Adrenal gland (tissue), 5 donors: ENCODE measurements around the gene KRTAP5-11.
"Not testable (repeated sequence)": the region's sequence is repeated elsewhere in the genome, so short reads cannot be mapped to it uniquely, and the experiment has no call there.

Experiments
- CTCF ChIP-seq, 6 experiments: fragments of 450-650 bp in 4 of 6; fragments of 200-600 bp in 2 of 6; sonication (generic) in 1 of 6; IDR thresholded peaks; 1 replicate in 5 of 6; 2 replicates in 1 of 6; pipeline versions ENCODE4 v1.5.1 to v1.8.0; 2016 to 2021; ENCODE audit warnings: antibody characterized with exemption in 6 of 6, mild to moderate bottlenecking in 2 of 6, moderate library complexity in 1 of 6
- POLR2A ChIP-seq, 2 donors: fragments of 450-650 bp; IDR thresholded peaks; one replicate each; pipeline ENCODE4 v1.6.1; 2017; ENCODE audit warnings: antibody characterized with exemption in 2 of 2, mild to moderate bottlenecking in 2 of 2, moderate library complexity in 1 of 2
- donor health status: DM: no; HTN: no; CAD: no.

DNA sequence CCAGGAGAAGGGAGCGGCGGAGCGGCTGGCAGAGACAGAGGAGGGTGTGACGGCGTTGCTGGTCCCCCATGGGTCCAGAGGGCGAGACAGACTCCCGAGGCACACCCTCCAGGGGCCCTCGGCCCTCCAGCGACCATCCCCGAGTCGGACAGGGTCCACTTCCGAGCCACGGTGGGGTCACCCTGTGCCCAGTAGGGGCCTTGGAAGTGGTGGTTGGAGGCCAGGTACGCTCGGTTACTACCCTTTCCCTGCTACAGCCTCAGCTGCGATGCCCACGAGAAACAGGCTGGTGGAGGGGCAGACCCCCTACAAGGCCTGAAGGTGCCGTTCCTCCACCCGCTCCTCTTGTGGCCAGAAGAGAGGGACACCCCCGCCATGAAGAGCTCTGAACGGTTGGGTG lies 25.6 kb upstream of the KRTAP5-11 start:
- TF ChIP-seq POLR2A, CTCF (IDR thresholded peaks at IDR 0.05): not testable (repeated sequence)
